ENCODE measurements around the gene CCDC82. TPM values are rescaled to one million over a fixed set of nuclear protein-coding genes. Genes with fewer than 3 reads are reported as not detected.

CCDC82 gene
- total and polyA plus RNA-seq, 8 donors: 12.0 to 188 (median 48.0) TPM

GRCh38 chr11:96390488-96390792 lies 728 bp upstream of the CCDC82 start:
- H3K4me1 ChIP-seq: peaks cover 6 to 43% (median 22%) of the 10 kb centered on the region in 4 donors
- peak in 1 of 2 donors; percentile 55 for DNase-seq
- H3K27ac ChIP-seq: peak overlapping the region; percentile 89 to 95 (median 93)
- TF ChIP-seq, protein P1, sequence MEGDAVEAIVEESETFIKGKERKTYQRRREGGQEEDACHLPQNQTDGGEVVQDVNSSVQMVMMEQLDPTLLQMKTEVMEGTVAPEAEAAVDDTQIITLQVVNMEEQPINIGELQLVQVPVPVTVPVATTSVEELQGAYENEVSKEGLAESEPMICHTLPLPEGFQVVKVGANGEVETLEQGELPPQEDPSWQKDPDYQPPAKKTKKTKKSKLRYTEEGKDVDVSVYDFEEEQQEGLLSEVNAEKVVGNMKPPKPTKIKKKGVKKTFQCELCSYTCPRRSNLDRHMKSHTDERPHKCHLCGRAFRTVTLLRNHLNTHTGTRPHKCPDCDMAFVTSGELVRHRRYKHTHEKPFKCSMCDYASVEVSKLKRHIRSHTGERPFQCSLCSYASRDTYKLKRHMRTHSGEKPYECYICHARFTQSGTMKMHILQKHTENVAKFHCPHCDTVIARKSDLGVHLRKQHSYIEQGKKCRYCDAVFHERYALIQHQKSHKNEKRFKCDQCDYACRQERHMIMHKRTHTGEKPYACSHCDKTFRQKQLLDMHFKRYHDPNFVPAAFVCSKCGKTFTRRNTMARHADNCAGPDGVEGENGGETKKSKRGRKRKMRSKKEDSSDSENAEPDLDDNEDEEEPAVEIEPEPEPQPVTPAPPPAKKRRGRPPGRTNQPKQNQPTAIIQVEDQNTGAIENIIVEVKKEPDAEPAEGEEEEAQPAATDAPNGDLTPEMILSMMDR (IDR thresholded peaks at IDR 0.05): no peak
- TF ChIP-seq POLR2AphosphoS5 (IDR thresholded peaks at IDR 0.05) (peak in 1 of 3 donors; percentile 23), POLR2A (IDR thresholded peaks at IDR 0.05) (no peak), EP300 (IDR thresholded peaks at IDR 0.05) (no peak)
- H3K9me3 ChIP-seq: no peaks in the 10 kb centered on the region
- H3K4me3 ChIP-seq: peak overlapping the region; percentile 71 to 90 (median 78)
- intact Hi-C loops (cut with DNase I; ENCODE audit: low total_unique reads): no loop called here
- no peaks in the 10 kb centered on the region for H3K36me3 ChIP-seq
- no peaks in the 10 kb centered on the region for H3K27me3 ChIP-seq
- WGBS, 5 donors: 9 to 23% (median 11%) methylated on average over 6 of the region's 6 CpGs

DNA sequence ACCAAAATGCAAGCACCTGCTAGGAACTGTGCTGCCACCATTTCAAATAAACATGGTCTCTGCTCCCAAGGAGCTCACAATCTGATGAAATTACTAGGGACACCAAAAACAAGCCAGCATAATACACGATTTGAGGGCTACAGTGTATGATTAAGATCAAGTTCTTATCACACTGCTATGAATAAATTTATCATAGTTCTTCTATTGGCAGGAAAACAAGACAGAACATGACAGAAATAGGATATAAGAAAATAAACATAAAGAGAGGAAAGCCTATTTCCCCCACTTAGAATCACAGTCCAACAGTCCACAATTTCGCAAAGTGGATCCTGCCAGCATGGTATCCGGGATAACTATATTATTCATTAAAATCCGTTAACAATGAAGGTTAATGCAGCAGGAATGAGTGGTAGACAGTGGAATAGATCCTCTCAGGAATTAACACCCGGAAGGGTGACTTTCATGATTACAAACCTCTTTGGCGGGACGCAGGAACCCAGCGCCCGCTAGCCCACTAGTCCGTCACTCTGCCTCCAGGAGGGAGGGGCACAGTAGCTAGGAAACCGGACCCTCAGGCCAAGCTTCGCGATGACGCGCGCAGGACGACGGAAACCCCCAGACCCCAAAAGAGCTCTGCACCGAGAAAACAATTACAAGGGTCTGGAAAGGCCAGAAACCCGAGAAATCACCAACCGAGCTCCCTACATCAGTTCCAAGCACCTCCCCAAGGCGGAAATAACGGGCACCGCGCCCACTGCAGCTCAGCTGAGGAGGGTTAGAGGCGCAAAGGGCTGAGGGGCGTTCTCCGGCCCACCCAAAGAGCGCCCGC lies 607 bp downstream of the CCDC82 start:
- no peaks in the 10 kb centered on the region for H3K27me3 ChIP-seq
- peak overlapping the region; percentile 71 to 90 (median 78) for H3K4me3 ChIP-seq
- 0 to 1% (median 0%) methylated on average over 20 to 30 of the region's 30 CpGs for WGBS, 5 donors
- peak overlapping the region; percentile 83 to 95 (median 93) for H3K27ac ChIP-seq
- TF ChIP-seq, protein P1 (IDR thresholded peaks at IDR 0.05): peak in 1 of 7 experiments; percentile 4
- no peak for TF ChIP-seq POLR2AphosphoS5 (IDR thresholded peaks at IDR 0.05)
- TF ChIP-seq EP300 (IDR thresholded peaks at IDR 0.05): no peak
- H3K36me3 ChIP-seq: peaks cover 0 to 6% (median 4%) of the 10 kb centered on the region in 4 donors
- H3K9me3 ChIP-seq: no peaks in the 10 kb centered on the region
- DNase-seq: peak in 1 of 2 donors; percentile 6
- peaks cover 6 to 43% (median 22%) of the 10 kb centered on the region in 4 donors for H3K4me1 ChIP-seq
- intact Hi-C loops (cut with DNase I; ENCODE audit: low total_unique reads): no loop called here

DNA sequence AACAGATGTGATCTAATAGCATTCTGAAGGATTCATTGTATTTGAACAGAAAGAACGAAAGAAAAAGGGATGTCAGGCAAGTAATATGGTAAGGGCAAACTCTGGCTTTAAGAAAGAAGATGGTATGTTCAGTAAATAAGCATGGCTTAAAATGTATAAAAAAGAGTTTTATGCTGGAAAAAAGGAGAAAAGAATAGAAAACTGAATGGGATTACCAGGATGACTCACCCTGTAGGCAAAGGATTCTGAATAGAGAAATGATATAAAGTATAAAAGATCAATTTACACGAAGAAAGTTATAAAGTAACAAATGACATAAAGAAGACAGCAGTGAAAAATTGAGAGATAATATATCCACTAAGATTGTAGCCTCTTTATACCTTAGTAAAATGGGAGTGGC lies 4.5 kb downstream of the CCDC82 start:
- Histone ChIP-seq H3K9me3 (no peaks in the 10 kb centered on the region), H3K27me3 (no peaks in the 10 kb centered on the region), H3K36me3 (peaks cover 0 to 41% (median 39%) of the 10 kb centered on the region in 4 donors), H3K27ac (no peak overlapping the region), H3K4me1 (peaks cover 6 to 26% (median 13%) of the 10 kb centered on the region in 4 donors), H3K4me3 (no peak overlapping the region)
- no peak for TF ChIP-seq POLR2A (IDR thresholded peaks at IDR 0.05)
- TF ChIP-seq, protein P1 (IDR thresholded peaks at IDR 0.05): no peak
- DNase-seq: no peak
- intact Hi-C loops (cut with DNase I; ENCODE audit: low total_unique reads): no loop called here
- WGBS, 5 donors: 78 to 91% (median 88%) methylated on average over 2 of the region's 2 CpGs

DNA sequence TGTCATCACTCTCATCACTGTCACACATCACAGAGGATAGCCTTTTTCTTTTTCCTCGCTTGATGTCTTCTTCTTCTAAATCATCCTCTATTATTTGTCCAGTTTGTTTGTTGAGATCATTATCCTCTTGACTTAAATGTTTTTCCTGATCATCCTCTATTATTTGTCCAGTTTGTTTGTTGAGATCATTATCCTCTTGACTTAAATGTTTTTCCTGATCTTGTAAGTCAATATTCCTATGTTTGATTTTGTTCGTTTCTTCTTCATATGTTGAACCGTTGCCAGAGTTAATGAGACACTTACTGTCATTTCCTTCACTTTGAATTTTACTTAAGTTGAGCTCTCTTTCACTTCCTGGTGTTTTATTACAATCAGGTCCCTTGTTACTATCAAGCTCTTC lies 5.6 kb downstream of the CCDC82 start:
- peaks cover 0 to 51% (median 44%) of the 10 kb centered on the region in 4 donors for H3K36me3 ChIP-seq
- TF ChIP-seq POLR2AphosphoS5 (IDR thresholded peaks at IDR 0.05) (no peak), EP300 (IDR thresholded peaks at IDR 0.05) (no peak), POLR2A (IDR thresholded peaks at IDR 0.05) (no peak)
- TF ChIP-seq, protein P1 (IDR thresholded peaks at IDR 0.05): no peak
- no peaks in the 10 kb centered on the region for H3K27me3 ChIP-seq
- intact Hi-C loops (cut with DNase I; ENCODE audit: low total_unique reads): no loop called here
- H3K4me3 ChIP-seq: no peak overlapping the region
- no peak overlapping the region for H3K27ac ChIP-seq
- 54 to 77% (median 63%) methylated on average over 3 of the region's 3 CpGs for WGBS, 5 donors
- peaks cover 6 to 26% (median 13%) of the 10 kb centered on the region in 4 donors for H3K4me1 ChIP-seq
- DNase-seq: no peak
- H3K9me3 ChIP-seq: no peaks in the 10 kb centered on the region
